ENCODE data around the gene HOXB2.
A peak's percentile ranks its signal among the peaks of the same experiment; 100 is the strongest.

Gene HOXB2

DNA sequence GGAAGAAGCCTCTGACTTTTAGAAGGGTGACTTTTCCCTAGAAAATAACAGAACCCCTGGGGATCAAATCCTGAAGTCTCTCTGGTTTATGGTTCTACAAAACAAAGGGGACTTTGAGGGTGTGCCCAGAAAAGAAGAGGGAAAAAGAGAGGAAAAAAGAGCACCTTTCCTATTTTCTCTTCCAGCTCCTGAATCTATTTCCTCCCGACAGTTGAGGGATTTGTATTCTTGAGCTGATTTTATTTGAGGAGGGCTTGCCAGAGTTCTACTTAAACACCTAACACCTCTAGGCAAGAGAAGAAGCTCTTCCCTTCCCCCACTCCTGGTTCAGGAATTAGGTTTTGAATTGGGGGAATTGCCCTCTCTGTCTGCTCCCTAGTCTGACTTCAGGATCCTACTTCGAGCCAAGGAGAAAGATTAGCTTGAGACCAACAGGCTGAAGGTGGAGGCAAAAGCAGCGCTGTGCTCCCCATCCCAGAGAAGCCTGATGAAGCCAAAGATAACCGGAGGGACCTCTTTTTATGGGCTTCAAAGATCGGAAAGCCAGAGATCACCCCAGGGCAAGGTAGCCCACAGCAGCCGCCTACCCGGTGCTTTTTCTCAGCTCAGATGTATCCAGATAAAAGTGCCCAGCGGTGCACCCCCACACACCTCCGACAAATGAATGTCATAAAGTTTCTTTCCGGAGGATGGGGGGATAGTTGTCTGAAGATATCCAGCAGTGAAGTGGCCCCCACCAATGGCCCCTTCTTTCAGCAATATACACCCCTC is 44.3 kb upstream of the HOXB2 start:
- peak overlapping the region; percentile 40 to 53 for H3K4me3 ChIP-seq (ENCODE audit: low read length in 2 of 2)
- no peaks in the 10 kb centered on the region for H3K9me3 ChIP-seq (ENCODE audit: control insufficient read depth in 2 of 2, low read length in 2 of 2)
- H3K9ac ChIP-seq (ENCODE audit: low read depth in 1 of 2, low read length in 2 of 2), result peak overlapping the region; percentile 13 to 42
- H3K27ac ChIP-seq (ENCODE audit: low read depth in 2 of 2, low read length in 2 of 2), result peak overlapping the region; percentile 75 to 87
- H3K4me1 ChIP-seq (ENCODE audit: control insufficient read depth in 2 of 2, insufficient read depth in 2 of 2, low read length in 2 of 2), result peaks cover 19 to 49% of the 10 kb centered on the region in 2 donors
- H3K36me3 ChIP-seq (ENCODE audit: control insufficient read depth in 2 of 2, insufficient read depth in 2 of 2, low read length in 2 of 2), result peaks cover 0 to 6% of the 10 kb centered on the region in 2 donors
- H3K27me3 ChIP-seq (ENCODE audit: control insufficient read depth in 2 of 2, insufficient read depth in 2 of 2, low read length in 2 of 2), result no peaks in the 10 kb centered on the region

DNA sequence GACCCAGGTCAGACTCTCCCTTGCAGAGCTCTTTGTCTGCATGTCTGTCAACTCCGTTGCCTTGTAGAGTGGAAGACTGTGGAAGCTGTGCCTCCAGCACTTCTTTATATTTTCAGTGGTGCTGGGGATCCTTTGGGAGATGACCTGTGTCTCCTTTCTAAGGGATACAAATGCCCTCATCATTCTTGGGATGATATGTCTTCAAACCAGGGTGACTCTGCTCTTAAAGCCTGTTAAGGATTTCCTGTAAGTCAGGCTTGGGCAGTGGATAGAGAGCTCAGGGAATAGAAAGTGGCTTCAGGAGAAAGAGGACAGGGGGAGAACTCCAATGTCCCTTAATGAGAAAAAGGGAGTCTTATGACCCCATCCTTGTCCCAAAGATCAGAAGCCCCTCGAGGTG is 43.6 kb upstream of the HOXB2 start:
- Histone ChIP-seq H3K9me3 (ENCODE audit: control insufficient read depth in 2 of 2, low read length in 2 of 2) (no peaks in the 10 kb centered on the region), H3K36me3 (ENCODE audit: control insufficient read depth in 2 of 2, insufficient read depth in 2 of 2, low read length in 2 of 2) (peaks cover 0 to 7% of the 10 kb centered on the region in 2 donors), H3K27ac (ENCODE audit: low read depth in 2 of 2, low read length in 2 of 2) (peak overlapping the region; percentile 75 to 87), H3K27me3 (ENCODE audit: control insufficient read depth in 2 of 2, insufficient read depth in 2 of 2, low read length in 2 of 2) (no peaks in the 10 kb centered on the region), H3K9ac (ENCODE audit: low read depth in 1 of 2, low read length in 2 of 2) (peak overlapping the region; percentile 24 to 42), H3K4me3 (ENCODE audit: low read length in 2 of 2) (peak overlapping the region in 1 of 2 donors; percentile 53), H3K4me1 (ENCODE audit: control insufficient read depth in 2 of 2, insufficient read depth in 2 of 2, low read length in 2 of 2) (peaks cover 19 to 54% of the 10 kb centered on the region in 2 donors)

DNA sequence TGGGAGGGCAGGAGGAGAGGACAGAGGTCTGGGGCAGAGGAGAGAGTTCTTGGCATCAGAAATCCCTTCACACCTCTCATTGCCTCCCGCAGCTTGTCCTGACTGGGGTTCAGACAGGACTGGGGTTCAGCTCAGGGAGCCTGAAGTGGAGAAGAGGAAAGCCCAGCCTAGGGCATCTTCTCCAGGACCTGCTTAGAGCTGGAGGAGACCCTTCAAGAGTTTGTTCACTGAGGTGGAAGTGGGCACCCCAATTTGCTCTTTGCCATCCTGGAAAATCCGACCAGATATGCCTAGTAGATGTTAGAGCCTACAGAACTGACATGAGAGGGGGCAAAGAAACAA is 43.1 kb upstream of the HOXB2 start:
- Histone ChIP-seq H3K36me3 (ENCODE audit: control insufficient read depth in 2 of 2, insufficient read depth in 2 of 2, low read length in 2 of 2) (peaks cover 0 to 8% of the 10 kb centered on the region in 2 donors), H3K4me1 (ENCODE audit: control insufficient read depth in 2 of 2, insufficient read depth in 2 of 2, low read length in 2 of 2) (peaks cover 19 to 54% of the 10 kb centered on the region in 2 donors), H3K9me3 (ENCODE audit: control insufficient read depth in 2 of 2, low read length in 2 of 2) (no peaks in the 10 kb centered on the region), H3K27me3 (ENCODE audit: control insufficient read depth in 2 of 2, insufficient read depth in 2 of 2, low read length in 2 of 2) (no peaks in the 10 kb centered on the region), H3K27ac (ENCODE audit: low read depth in 2 of 2, low read length in 2 of 2) (peak overlapping the region; percentile 75 to 87), H3K9ac (ENCODE audit: low read depth in 1 of 2, low read length in 2 of 2) (peak overlapping the region in 1 of 2 donors; percentile 24), H3K4me3 (ENCODE audit: low read length in 2 of 2) (peak overlapping the region; percentile 24 to 53)

DNA sequence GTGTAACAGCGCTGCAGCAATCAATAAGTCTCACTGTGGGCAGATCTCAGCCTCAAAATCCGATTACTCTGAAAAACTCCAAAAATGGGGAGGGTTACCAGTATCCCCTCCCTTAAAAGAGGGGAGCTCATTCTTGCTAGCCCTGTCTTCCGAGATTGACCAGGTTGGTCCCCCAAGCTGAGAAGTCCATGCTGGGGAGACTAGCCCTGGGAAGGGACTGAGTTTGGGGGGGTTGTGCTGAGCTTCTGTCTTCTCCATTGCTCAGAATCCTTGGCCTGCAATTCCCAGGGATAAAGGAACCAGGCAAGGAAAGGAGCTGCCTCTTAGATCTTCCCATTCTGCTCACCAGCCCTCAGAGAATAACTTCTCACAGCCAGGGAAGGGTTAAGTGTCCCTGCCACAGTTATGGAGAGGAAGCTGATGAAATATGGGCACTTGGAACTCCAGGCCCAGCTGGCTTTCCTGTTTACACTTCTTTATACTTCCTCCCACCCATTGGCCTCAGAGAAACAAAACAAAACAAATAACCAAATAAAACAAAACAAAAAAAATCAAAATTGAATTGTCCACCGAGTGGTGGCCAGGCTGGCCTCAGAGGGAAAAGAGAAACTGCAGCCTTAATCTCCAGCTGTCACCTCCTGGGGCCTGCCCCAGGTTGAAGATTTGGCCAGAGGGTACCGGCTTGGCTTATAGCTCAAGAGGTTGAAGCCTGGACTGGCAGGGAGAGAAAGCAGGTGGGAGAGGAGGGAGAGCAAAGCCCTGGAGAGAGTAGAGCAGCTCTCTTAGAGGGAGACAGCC is 42.6 kb upstream of the HOXB2 start:
- peak overlapping the region; percentile 85 to 87 for H3K27ac ChIP-seq (ENCODE audit: low read depth in 2 of 2, low read length in 2 of 2)
- peaks cover 25 to 57% of the 10 kb centered on the region in 2 donors for H3K4me1 ChIP-seq (ENCODE audit: control insufficient read depth in 2 of 2, insufficient read depth in 2 of 2, low read length in 2 of 2)
- peaks cover 0 to 6% of the 10 kb centered on the region in 2 donors for H3K36me3 ChIP-seq (ENCODE audit: control insufficient read depth in 2 of 2, insufficient read depth in 2 of 2, low read length in 2 of 2)
- no peaks in the 10 kb centered on the region for H3K27me3 ChIP-seq (ENCODE audit: control insufficient read depth in 2 of 2, insufficient read depth in 2 of 2, low read length in 2 of 2)
- H3K9ac ChIP-seq (ENCODE audit: low read depth in 1 of 2, low read length in 2 of 2), result peak overlapping the region; percentile 35 to 38
- H3K4me3 ChIP-seq (ENCODE audit: low read length in 2 of 2), result peak overlapping the region; percentile 46 to 83
- H3K9me3 ChIP-seq (ENCODE audit: control insufficient read depth in 2 of 2, low read length in 2 of 2), result no peaks in the 10 kb centered on the region

DNA sequence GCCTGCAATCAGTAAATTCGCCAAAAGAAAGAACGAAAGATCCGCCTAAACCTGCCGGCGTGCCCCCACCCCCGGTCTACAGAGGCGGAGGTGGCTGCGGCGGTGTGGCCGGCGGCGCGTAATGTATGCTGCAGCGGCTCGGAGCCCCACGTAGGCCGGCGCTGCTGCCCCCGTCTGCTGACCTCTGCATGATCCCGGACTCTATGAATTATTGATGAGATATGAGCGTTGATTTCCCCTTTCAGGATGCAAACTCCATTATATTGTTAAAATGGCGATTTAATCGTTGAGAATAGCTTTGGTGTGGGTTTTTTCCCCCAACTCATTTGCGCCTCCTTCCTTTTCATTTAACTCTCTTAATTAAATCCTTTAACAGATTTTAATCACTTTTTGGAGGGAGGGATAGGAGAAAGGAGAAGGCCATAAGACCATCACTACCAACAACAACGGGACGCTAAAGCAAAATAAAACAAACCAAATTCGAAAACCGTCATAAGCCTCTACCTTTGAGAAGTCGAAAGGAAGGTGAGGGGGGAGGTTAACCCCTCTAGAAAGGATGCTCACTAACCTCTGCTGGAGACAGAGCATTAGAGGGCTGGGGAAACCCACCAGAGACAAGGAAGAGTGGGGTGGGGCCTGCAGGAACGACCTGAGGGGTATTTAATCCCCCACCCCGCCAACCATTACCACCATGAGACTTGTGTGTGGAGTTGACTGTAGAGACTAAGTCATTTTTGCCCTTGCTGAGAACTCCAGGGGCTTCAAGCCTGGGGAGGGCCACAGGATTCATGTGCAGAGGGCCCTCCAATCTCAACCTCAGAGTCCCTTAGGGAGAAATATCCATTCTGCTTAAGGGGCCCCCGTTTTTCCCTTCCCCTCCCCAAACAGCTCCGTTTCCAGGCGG is 41.7 kb upstream of the HOXB2 start:
- Histone ChIP-seq H3K36me3 (ENCODE audit: control insufficient read depth in 2 of 2, insufficient read depth in 2 of 2, low read length in 2 of 2) (peaks cover 0 to 5% of the 10 kb centered on the region in 2 donors), H3K4me1 (ENCODE audit: control insufficient read depth in 2 of 2, insufficient read depth in 2 of 2, low read length in 2 of 2) (peaks cover 31 to 57% of the 10 kb centered on the region in 2 donors), H3K9ac (ENCODE audit: low read depth in 1 of 2, low read length in 2 of 2) (peak overlapping the region; percentile 74 to 76), H3K4me3 (ENCODE audit: low read length in 2 of 2) (peak overlapping the region; percentile 78 to 83), H3K27me3 (ENCODE audit: control insufficient read depth in 2 of 2, insufficient read depth in 2 of 2, low read length in 2 of 2) (no peaks in the 10 kb centered on the region), H3K27ac (ENCODE audit: low read depth in 2 of 2, low read length in 2 of 2) (peak overlapping the region; percentile 85 to 87), H3K9me3 (ENCODE audit: control insufficient read depth in 2 of 2, low read length in 2 of 2) (no peaks in the 10 kb centered on the region)

DNA sequence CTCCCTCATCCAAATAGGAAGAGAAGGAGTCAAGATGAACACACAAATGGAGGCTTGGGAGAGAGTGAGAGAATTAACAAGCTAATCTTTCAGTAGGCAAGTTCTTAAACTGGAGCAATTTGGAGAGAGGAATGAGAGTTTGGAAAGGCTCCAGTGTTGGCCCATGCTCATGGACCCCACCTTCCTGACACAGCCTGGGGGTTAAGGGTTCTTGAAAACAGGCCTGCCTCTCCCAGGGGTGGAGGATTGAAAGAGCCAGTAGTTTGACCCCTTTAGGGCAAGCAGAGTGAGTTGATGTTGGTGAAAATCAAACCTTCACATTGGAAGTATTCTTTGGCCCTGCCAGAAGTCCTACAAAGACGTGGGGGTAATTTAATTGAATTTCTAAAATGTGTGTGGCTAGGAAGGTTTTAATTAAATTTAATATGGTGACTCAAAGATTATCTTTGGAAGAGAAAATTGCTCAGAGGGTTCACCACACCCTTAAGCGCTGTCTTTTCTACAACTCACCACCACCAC is 39.4 kb upstream of the HOXB2 start:
- peaks cover 0 to 3% of the 10 kb centered on the region in 2 donors for H3K36me3 ChIP-seq (ENCODE audit: control insufficient read depth in 2 of 2, insufficient read depth in 2 of 2, low read length in 2 of 2)
- H3K9me3 ChIP-seq (ENCODE audit: control insufficient read depth in 2 of 2, low read length in 2 of 2), result no peaks in the 10 kb centered on the region
- peaks cover 34 to 56% of the 10 kb centered on the region in 2 donors for H3K4me1 ChIP-seq (ENCODE audit: control insufficient read depth in 2 of 2, insufficient read depth in 2 of 2, low read length in 2 of 2)
- no peak overlapping the region for H3K9ac ChIP-seq (ENCODE audit: low read depth in 1 of 2, low read length in 2 of 2)
- H3K27me3 ChIP-seq (ENCODE audit: control insufficient read depth in 2 of 2, insufficient read depth in 2 of 2, low read length in 2 of 2), result peaks cover 2 to 4% of the 10 kb centered on the region in 2 donors
- H3K4me3 ChIP-seq (ENCODE audit: low read length in 2 of 2), result no peak overlapping the region
- H3K27ac ChIP-seq (ENCODE audit: low read depth in 2 of 2, low read length in 2 of 2), result peak overlapping the region in 1 of 2 donors; percentile 72

DNA sequence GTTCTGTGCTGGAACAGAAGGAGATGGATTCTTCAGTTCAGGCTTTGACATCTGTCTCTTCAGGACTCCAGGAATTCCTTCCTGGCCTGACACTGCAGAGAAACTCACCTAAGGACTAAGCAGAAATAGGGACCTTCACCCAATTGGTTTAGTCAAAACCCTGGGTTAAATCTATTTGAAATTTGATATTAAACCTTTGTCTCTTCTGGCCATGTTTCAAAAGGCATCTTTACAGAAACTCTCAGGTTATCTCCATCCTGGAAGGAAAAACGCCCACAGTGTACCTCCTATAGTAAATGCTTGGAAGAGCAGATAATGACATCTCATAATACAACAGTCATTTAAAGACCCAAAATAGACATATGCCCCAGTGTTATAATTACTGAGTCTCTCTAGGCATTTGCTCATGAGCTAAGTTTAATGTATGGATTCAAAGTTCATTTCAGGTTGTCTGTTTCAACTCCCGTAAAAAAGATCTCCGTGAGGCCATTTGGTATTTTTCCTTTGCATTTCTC is 38.9 kb upstream of the HOXB2 start:
- Histone ChIP-seq H3K9ac (ENCODE audit: low read depth in 1 of 2, low read length in 2 of 2) (no peak overlapping the region), H3K27ac (ENCODE audit: low read depth in 2 of 2, low read length in 2 of 2) (peak overlapping the region in 1 of 2 donors; percentile 38), H3K9me3 (ENCODE audit: control insufficient read depth in 2 of 2, low read length in 2 of 2) (no peaks in the 10 kb centered on the region), H3K4me3 (ENCODE audit: low read length in 2 of 2) (no peak overlapping the region), H3K4me1 (ENCODE audit: control insufficient read depth in 2 of 2, insufficient read depth in 2 of 2, low read length in 2 of 2) (peaks cover 39 to 61% of the 10 kb centered on the region in 2 donors), H3K27me3 (ENCODE audit: control insufficient read depth in 2 of 2, insufficient read depth in 2 of 2, low read length in 2 of 2) (peaks cover 2 to 4% of the 10 kb centered on the region in 2 donors), H3K36me3 (ENCODE audit: control insufficient read depth in 2 of 2, insufficient read depth in 2 of 2, low read length in 2 of 2) (peaks cover 0 to 3% of the 10 kb centered on the region in 2 donors)

DNA sequence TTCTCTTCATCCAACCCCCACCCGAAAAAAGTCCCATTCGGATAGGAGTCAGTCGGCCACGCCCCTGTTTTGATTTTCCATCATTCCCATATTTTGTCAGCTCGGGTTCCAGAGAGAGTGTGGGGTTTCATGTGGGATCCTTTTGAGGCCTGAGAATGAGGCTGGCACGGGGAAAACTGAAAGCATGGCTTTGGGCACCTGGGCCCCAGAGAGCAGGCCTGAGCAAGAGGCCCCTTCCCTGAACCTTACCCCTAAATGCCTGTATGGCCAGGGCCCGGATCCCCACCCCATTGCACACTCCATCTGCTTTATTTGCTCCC is 37.8 kb upstream of the HOXB2 start:
- Histone ChIP-seq H3K9me3 (ENCODE audit: control insufficient read depth in 2 of 2, low read length in 2 of 2) (no peaks in the 10 kb centered on the region), H3K27ac (ENCODE audit: low read depth in 2 of 2, low read length in 2 of 2) (peak overlapping the region; percentile 75 to 83), H3K27me3 (ENCODE audit: control insufficient read depth in 2 of 2, insufficient read depth in 2 of 2, low read length in 2 of 2) (peaks cover 2 to 4% of the 10 kb centered on the region in 2 donors), H3K9ac (ENCODE audit: low read depth in 1 of 2, low read length in 2 of 2) (peak overlapping the region in 1 of 2 donors; percentile 27), H3K4me3 (ENCODE audit: low read length in 2 of 2) (peak overlapping the region; percentile 55 to 69), H3K36me3 (ENCODE audit: control insufficient read depth in 2 of 2, insufficient read depth in 2 of 2, low read length in 2 of 2) (peaks cover 0 to 3% of the 10 kb centered on the region in 2 donors), H3K4me1 (ENCODE audit: control insufficient read depth in 2 of 2, insufficient read depth in 2 of 2, low read length in 2 of 2) (peaks cover 42 to 57% of the 10 kb centered on the region in 2 donors)

DNA sequence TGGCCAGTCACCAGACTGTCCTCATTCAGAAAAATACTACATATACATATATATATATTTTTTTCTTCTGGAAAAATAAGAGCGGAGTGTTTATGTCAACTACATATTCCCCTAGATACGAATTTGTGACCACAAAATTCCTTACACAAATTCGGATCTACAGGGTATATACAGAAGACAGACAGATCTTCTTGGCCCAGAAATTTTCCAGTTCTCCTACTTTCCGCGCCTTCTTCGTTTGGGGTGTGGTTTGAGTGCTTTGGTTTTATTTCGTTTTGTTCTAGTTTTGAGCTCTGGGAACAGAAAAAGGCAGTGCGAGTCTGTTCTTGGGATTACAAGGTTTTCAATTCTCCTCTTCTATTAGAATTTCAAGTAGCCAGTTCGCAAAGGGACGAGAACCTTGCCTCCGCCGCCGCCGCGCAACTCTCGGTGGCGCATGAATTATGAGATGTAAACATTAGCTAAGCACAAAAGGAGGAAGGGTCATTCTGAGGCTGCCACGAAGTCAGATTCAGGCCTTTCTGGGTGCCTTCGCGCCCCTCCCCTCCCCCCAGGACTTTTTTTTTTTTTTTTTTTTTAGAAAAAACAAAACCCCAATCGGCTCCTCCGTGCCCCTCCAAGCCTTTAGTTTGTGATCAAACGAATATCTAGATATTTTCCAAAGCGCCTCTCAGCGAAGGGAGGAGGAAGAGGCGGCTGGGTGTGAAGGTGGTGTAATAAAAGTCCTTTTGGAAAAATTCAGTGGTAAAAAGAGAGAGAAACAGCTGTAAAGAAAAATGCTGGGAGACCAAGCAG is 35.0 kb upstream of the HOXB2 start:
- peaks cover 48% of the 10 kb centered on the region in 2 donors for H3K4me1 ChIP-seq (ENCODE audit: control insufficient read depth in 2 of 2, insufficient read depth in 2 of 2, low read length in 2 of 2)

More for the DNA sequence above, 35.0 kb upstream of the HOXB2 start:
- peaks cover 2 to 4% of the 10 kb centered on the region in 2 donors for H3K27me3 ChIP-seq (ENCODE audit: control insufficient read depth in 2 of 2, insufficient read depth in 2 of 2, low read length in 2 of 2)
- peak overlapping the region; percentile 41 for H3K9ac ChIP-seq (ENCODE audit: low read depth in 1 of 2, low read length in 2 of 2)
- no peaks in the 10 kb centered on the region for H3K9me3 ChIP-seq (ENCODE audit: control insufficient read depth in 2 of 2, low read length in 2 of 2)
- H3K27ac ChIP-seq (ENCODE audit: low read depth in 2 of 2, low read length in 2 of 2), result peak overlapping the region; percentile 75 to 83
- H3K4me3 ChIP-seq (ENCODE audit: low read length in 2 of 2), result peak overlapping the region; percentile 4 to 69
- peaks cover 0 to 3% of the 10 kb centered on the region in 2 donors for H3K36me3 ChIP-seq (ENCODE audit: control insufficient read depth in 2 of 2, insufficient read depth in 2 of 2, low read length in 2 of 2)
